GM21526 (cell line): ENCODE results near the gene CROCC.
A peak's percentile ranks its signal among the peaks of the same experiment; 100 is the strongest.
"Not testable (repeated sequence)": the region's sequence is repeated elsewhere in the genome, so short reads cannot be mapped to it uniquely, and the experiment has no call there.

ENCODE experiments used
- ATAC-seq: cut with Tn5 transposase; IDR thresholded peaks from one replicate; pipeline ENCODE4 v1.9.1; 2021; ENCODE audit warnings: moderate library complexity; ENCODE audit not compliant: unreplicated experiment, low FRiP score

CROCC gene

DNA sequence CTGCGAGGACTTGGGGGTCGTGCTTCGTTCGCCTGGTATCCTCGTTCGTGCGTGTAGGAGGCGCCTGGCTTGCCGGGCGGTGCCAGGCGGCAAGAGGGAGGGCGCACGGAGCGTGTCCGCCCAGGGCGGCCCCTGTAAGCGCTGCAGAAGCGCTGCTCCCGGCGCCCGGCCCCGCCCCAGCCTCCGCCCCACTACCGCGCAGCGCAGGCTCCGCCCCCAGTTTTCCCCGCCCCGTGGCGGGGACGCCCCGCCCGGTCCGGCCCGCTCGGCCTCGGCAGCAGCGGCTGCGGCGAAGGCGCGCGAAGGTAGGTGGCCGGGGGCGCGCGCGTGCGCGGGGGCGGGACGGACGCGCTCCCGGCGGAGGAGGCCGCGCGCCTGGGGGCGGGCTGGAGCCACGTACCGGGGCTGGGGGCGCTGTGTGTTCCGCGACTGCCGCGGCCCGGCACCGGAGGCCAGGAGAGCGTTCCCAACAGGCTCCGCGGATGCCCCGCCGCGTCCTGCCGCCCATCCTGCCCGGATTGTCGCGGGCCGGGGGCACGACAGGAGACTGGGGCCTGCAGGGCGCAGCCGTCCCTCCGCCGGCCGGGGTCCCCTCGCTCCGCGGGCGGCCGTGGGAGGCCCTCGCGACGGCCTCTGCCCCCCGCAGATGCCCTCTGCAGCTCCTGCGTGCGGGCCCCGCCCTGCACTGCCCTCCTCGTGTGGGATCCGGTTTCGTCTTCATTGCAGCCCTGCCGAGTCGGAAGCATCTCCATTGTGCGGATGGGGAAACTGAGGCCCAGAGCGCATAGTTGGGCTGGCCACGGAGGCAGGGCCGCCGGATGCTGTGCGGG, 7.7 kb upstream of the CROCC start:
- ATAC-seq = peak; percentile 78

DNA sequence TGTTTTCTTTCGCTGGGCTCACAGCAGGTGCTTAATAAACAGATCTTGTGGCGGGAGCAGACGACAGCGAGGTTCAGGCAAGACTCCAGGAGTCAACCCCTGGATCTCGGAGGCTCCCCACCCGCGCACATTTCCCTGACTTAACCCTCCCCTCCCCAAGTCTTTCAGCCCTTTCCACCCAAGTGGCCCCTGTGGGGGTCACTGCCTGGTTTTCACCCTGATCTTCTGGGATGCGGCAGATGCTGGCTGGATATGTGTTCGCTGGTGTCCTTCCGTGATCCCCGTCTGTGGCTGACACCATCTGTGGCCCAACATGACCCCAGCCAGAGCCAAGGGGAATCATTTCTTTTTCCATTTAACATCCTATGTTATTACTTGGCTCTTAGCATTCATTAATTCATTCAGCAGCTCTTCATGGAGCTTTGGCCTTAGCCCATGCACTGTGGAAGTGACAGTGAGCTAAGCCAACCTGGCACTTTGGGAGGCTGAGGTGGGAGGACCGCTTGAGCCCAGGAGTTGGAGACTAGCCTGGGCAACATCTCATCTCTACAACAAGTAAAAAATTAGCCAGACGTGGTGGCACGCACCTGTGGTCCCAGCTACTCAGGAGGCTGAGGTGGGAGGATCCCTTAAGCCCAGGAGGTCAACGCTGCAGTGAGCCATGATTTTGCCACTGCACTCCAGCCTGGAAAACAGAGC, 6.7 kb upstream of the CROCC start:
- not testable (repeated sequence) for ATAC-seq

DNA sequence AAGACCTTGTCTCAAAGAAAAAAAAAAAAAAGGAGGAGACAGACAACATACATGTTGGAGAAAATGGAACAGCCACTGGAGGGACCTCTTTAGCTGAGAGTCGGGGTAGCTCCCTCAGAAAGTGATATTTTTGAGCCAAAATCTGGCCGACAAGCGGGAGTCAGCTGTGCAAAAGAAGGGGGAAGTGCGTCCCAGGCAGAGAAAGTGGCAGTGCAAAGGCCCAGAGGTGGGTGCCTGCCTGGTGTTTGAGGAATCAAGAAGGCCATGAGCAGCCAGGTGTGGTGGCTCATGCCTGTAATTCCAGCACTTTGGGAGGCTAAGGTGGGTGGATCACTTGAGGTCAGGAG, 6.1 kb upstream of the CROCC start:
- no peak for ATAC-seq

DNA sequence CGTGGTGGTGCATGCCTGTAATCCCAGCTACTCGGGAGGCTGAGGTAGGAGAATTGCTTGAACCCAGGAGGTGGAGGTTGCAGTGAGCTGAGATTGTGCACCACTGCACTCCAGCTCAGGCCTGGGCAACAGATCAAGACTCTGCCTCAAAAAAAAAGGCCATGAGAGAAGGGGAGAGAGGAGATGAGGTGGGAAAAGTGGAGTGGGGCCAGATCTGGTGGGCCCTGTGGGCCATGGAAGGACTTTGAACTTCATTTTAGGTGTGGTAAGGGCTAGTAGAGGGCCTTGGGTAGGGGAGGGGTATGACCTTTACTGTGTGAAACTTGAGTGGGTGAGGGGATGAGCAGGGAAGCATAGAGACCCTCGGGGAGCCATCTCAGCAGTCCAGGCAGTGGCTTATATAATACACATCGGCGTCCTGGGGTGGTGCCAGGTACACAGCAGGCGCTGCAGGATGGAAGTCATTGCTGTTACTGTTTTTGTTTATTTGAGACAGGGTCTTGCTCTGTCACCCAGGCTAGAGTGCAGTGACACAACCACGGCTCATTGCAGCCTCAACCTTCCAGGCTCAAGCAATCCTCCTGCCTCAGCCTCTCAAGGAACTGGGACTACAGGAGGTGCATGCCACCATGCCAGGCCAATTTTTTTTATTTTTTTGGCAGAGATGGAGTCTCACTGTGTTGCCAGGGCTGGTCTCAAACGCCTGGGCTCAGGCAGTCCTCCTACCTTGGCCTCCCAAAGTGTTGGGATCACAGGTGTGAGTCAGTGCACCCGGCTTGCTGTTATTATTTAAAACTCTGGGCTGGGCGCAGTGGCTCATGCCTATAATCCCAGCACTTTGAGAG, 5.5 kb upstream of the CROCC start:
- not testable (repeated sequence) for ATAC-seq

DNA sequence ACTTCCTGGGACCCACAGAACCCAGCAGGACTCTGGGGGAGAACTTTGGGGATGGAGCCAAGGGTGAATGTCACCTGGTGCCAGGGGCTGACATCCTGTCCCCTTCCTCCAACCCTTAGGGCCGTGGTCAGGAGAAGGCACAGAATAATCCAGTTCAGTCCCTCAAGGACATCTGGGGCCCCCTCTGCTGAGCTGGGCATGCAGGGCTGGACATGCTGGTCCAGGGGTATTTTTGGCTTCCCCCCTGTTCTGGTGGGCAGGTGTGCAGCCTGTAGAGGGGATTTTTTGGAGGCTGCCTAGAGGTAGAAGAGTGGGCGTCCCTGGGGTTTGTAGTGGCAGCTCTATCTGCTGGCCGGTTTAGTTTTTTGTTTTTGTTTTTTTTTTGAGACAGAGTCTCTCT, 3.4 kb upstream of the CROCC start:
- no peak for ATAC-seq

DNA sequence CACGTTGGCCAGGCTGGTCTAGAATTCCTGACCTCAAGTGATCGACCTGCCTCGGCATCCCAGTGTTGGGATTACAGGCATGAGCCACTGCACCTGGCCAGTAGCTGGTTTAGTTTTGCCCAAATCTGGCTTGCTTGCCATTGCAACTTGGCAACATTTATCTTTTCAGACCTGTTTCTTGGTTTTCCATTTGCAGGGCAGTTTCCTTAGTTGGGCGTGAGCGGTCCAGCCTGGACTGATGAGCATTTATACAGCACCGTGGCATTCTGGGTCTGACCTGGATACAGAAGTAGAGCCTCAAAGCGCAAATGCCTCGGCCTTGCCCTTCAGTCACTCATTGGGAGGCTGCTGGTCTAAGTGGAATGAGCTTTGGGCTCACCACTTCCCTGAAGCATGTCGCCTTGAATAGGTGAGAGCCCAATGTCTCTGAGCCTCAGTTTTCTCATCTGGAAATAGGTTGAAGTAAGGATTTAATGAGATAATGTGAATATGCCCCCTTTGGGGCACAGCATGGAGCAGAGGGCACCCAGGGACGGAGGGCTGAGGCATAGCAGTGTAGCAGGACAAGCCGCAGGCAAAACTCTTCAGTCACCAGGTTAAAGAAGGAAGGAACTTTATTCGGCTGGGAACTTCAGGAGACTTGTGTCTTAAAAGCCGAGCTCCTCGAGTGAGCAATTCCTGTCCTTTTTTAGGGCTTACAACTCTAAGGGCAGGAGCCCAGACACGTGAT, 2.6 kb upstream of the CROCC start:
- ATAC-seq = not testable (repeated sequence)

DNA sequence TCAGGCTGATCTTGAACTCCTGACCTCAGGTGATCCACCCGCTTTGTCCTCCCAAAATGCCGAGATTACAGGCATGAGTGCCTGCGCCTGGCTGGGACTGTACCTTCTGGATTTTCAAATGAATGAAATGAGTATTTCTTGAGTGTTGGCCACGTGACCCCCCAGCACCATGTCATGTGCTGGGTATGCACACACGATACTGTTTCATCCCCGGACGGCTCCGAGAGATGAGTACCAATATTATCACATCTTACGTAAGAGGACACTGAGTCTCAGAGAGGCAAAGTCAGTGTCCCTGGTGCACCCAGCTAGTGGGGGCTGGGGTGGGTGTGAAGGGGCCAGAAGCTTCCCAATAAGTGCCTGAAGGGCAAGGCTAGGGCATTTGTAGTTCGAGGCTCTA, 780 bp upstream of the CROCC start:
- ATAC-seq = no peak

DNA sequence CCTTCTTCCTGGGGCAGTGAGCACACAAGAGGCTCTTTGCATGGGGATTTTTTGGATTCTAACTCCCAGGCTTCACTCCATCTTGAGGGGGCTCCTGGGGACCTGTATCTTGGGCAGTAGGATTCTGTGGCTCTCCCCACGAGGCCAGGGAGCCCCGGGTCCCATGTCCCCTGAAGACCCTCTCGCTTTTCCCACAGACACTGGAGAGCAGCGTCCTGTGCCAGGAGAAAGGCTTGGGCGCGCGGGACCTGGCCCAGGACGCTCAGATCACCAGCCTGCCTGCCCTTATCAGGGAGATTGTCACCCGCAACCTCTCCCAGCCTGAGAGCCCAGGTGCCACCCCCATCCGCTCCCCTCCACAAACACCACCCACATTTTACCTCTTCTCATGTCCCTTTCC, 735 bp downstream of the CROCC start:
- no peak for ATAC-seq

DNA sequence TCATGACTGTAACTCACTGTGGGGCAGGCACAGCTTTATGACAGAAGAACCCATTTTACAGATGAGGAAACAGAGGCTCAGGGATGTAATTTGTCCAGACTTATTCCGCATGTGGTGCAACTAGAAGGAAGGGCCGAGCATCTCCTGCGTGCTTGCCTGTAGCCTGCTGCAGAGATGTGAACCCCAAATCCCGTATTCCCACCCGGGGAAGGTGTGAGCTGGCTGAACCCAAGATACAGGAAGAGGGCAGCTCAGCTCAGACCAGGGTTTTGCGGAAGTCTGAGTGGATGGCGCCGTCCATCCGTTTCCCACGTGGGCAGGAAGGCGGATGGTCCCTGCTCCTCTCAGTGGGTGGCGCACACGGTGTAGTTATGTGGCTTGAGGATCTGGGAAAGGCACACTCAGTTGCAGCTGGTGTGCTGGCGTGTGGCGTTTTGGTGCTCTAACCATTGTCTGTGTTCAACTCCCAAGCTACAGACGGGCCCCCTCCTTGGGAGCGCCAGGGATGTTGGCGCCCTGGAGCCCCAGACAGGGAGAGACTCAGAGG, 1.2 kb downstream of the CROCC start:
- no peak for ATAC-seq

DNA sequence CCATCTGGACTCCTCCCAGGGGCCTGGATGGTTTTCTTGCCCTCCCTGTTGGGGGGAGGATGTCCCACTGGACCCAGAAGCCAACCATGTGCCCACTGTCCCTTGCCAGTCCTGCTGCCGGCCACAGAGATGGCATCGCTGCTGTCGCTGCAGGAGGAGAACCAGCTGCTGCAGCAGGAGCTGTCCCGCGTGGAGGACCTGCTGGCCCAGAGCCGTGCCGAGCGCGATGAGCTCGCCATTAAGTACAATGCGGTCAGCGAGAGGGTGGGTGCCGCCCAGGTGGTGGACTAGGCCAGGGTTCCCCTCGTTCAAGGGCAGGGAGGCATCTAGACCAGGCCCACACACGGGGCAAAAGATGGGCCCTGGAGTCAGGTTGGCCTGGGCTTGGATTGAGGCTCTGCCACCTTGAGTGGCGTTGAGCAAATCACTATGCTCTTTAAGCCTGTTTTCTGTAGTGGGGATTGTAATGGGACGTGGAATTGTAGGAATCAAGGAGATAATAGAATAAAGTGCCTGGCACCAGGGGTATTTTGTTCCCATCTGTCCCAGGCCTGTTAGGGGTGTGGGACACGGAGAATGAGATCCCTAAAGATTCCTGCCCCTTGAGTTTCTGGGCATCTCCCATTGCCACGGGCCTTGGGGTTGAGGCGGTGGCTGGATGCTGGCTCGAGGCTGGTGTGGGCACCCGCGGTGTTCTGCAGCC, 2.6 kb downstream of the CROCC start:
- ATAC-seq = no peak

DNA sequence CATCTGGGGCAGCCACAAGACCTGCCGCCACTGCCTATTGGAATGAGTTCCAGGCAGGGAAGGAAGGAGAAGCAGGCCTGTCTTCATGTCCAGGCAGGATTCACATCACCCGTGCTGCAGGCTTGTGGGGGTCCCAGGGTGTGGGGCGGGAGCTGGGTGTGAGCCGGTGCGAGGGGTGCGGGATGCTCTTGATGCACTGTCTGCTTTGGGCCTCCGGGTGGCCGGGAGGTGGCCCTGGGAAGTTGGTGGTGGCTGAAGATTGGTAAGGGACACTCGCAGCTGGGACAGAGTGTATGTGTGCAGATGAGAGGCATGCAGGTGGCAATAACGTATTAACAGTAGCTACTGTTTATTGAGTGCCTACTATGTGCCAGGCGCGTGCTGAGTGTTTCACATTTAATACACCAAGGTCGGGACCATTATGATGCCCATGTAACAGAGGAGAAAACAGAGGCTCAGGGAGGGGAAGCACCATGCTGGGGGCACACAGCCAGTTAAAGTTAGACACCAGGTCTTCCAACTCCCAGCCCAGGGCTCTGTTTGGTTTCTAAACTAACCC, 3.3 kb downstream of the CROCC start:
- ATAC-seq = no peak

DNA sequence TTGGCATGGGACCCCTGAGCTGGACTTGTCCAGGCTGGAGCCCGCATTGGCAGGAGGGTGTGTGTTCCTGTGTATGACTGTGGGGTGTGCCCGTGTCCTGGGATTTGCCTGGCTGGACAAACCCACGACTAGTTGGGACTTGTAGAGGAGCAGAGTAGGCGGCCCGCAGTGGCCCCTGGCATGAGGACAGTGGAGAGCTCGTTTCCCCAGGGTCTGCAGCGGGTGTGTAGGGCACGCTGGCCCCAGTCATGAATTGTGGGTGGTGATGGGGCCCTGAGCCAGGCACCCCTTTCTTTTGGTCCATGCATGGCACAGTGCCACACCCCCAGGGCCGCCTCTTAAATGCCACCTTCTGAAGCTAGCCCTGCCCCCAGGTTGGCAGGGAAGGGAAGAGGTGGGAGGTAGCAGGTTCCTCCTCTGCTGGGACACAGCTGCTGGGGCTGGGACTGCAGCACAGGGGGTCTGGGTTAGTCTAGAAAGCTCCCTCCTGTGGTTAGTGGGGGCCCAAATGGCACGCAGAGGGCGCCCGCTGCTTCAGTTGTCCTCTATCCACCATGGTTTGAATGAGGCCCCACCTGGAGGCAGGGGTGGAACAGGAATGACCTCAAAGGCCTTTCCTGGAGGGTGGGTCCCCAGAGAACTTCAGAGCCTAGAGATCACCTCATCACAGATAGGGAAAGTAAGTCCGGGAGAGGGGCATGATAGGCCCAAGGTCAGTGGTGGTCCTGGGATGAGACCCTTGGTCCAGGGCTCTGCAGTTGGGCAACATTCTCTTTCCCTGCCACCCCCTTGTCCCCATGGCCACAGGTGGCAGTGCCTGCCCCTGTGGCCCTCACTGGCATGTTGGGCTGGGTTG, 4.1 kb downstream of the CROCC start:
- no peak for ATAC-seq

DNA sequence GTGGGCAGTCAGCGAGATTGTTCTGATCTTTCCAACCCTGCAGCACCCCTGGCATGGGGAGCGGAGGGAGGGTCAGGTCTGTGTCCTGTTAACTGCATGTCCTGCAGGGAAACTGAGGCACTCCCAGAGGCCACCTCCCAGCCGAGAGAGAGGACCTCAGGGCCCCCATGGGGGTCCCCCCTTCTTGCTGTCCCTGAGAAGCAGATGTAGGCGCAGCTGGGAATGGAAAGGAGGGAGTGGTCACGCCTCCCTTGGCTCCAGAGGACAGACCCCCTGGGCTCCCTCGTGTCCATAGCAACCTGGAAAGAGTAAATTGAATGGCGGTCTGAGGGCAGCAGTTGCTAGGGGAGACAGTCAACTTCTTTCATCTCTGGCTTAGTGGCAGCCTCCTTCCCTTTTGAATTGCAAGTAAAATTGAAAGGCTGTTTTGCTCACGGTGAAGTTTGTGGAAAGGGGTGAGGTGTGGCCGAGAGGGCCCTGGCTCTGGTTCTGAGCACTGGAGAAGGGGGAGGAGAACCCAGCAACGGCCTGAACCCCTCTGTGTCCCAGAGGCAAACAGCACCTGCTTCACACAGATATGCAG, 4.9 kb downstream of the CROCC start:
- no peak for ATAC-seq

DNA sequence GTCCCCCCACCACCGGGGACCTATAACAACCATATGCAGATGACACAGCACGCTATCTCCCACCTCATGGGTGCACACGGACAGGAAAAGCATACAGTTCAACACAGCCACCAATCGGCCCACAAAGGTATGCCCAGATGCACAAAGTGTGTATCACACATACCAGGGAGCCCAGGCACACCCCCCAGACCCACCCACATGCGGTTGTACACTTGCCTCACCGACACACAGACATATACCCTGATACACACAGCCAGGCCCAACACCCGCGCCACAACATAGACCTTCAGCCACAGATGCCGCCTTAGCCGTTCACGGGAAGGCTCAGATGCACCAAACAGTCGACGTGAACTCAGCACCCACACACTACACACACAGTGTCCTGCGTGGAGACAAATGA, 5.5 kb downstream of the CROCC start:
- ATAC-seq = no peak

DNA sequence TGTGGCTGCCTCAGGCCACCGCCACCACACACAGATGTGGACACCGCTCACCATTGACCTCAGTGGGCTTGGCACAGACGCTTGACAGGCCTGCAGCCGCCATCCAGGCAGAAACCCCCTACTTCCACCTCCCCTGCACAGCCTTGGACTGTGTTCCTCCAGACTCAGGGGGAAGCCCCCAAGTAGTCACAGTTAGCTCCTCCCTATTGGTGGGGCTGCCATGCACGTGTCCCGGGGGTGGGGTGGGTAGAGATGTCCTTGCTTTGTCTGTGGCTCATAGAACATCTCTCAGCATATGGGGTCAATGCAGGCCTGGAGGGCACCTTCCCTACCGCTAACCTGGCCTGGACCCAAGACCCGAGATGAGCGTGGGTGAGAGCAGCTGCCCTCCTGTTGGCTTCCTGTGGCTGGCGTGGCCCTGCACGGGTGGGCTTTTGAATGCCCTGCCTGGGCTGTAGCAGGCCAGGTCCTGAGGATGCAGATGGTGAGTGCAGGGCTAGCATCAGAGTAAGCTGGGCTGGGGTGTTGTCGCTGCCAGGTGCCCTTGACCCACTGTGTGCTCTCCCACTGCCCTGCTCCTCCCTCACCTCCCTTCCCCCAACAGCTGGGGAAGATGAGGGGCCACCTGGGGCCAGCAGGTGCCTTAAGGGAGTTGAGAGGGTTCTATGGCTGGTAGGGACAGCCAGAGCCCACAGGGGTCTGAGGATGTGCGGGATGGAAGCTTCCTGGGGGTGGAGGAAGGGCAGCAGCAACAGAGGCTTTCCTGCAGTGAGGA, 6.2 kb downstream of the CROCC start:
- ATAC-seq = no peak

DNA sequence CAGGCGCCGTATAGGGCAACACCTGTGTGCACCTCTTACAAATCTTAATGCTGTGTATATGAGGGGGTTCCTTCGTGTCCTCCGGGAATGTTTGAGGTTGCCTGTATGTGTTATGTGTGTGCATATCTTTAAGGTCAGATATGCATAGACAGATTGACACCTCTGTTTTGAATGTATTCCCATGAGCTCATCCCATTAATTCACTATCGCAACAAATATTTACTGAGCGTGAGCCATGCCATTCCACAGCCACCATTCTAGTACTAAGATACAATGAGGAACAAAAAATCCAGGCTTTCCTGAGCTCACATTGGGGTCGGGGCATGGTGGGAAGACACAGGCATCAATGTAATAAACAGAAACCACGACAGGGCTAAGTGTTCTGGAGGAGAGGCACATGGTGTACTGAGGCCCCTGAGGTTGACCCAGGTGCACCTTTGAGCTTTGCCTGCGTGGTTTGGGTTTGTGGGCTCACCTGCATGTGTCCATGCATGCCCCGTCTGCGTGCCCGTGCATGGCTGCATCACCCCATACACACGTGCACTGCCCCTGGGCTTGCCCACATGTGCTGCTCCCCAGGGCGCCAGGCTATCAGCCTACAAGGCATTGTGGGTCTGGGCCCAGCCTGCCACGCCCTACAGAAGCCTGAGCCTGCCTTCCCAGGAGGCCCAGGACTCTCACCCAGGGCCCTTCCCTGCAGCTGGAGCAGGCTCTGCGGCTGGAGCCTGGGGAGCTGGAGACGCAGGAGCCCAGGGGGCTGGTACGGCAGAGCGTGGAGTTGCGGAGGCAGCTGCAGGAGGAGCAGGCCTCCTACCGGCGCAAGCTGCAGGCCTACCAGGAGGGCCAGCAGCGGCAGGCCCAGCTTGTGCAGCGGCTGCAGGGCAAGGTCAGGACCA, 7.7 kb downstream of the CROCC start:
- ATAC-seq = not testable (repeated sequence)
